ENCODE data around the gene RHOV. TPM values are rescaled to one million over a fixed set of nuclear protein-coding genes. Genes with fewer than 3 reads are reported as not detected.

RHOV gene
- total RNA-seq, 3 donors from 2014 or later = 1.6 to 6.2 (median 3.5) TPM

DNA sequence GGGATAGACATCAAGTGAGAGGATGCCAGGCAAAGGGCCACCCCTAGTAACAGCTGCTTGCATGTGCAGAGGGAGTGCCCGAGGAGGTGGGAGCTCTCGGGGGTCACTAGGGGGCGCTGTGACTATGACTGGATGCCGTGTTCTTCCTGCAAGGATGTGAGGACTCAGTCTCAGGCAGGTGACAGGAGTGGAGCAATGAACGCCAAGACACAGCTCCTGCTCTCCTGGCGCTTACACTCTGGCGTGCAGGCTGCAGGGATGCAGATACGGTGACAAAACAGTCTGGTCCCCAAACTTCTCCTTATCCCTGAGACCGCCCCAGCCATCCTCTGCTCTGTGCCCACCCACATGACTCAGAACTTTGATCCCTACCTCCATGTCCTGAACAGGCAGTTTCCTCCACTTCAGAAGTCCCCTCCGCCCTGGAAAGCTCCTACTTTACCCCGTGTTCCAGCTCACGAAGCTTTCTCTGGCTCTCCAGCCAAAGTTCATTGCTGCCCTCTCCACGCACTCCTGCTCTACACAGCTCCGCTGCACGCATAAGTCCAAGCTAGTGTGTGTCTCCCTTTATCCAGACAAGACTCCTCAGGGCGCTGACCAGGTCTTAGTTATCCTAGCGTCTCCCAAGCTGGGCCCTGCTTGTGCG, 14.7 kb downstream of the RHOV start:
- peak; percentile 74 for ATAC-seq
- Histone ChIP-seq H3K9me3 (no peaks in the 10 kb centered on the region), H3K36me3 (ENCODE audit: low read depth) (no peaks in the 10 kb centered on the region), H3K4me3 (no peak overlapping the region), H3K4me1 (ENCODE audit: low read depth) (peaks cover 26% of the 10 kb centered on the region)
- TF ChIP-seq, protein P1, sequence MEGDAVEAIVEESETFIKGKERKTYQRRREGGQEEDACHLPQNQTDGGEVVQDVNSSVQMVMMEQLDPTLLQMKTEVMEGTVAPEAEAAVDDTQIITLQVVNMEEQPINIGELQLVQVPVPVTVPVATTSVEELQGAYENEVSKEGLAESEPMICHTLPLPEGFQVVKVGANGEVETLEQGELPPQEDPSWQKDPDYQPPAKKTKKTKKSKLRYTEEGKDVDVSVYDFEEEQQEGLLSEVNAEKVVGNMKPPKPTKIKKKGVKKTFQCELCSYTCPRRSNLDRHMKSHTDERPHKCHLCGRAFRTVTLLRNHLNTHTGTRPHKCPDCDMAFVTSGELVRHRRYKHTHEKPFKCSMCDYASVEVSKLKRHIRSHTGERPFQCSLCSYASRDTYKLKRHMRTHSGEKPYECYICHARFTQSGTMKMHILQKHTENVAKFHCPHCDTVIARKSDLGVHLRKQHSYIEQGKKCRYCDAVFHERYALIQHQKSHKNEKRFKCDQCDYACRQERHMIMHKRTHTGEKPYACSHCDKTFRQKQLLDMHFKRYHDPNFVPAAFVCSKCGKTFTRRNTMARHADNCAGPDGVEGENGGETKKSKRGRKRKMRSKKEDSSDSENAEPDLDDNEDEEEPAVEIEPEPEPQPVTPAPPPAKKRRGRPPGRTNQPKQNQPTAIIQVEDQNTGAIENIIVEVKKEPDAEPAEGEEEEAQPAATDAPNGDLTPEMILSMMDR (IDR thresholded peaks at IDR 0.05) = peak; percentile 66
- DNase-seq = peak; percentile 85 to 94 (median 90)
- intact Hi-C loops (cut with DNase I, micrococcal nuclease) = loop anchor here in 1 of 2 donors (5.0 kb wide), 1 partner anchor 33 kb away; the partner anchor contains the start of gene VPS18

DNA sequence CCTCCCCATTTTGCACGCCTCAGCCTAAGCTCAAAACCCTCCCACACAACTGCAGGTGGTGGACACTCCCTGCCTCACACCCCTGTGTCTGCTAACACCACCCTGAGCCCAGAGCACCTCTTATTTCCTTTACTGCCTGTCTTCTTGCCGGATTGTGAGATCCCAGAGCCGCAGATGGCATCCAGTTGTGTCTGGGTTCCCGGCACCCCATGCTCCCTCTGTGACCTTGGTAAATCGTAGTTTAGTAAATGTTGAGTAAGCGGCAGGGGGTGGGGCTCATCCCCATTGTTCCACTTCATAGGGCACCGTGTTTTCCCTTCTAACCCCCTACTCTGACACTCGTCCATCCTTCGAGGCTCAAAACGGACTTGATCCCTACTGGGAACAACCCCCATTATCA, 15.3 kb downstream of the RHOV start:
- Histone ChIP-seq H3K9me3 (no peaks in the 10 kb centered on the region), H3K4me3 (no peak overlapping the region), H3K4me1 (ENCODE audit: low read depth) (peaks cover 26% of the 10 kb centered on the region), H3K36me3 (ENCODE audit: low read depth) (peaks cover 1% of the 10 kb centered on the region)
- intact Hi-C loops (cut with DNase I, micrococcal nuclease) = loop anchor here in 1 of 2 donors (5.0 kb wide), 1 partner anchor 34 kb away; the partner anchor contains the start of gene VPS18
- TF ChIP-seq, protein P1 (IDR thresholded peaks at IDR 0.05) = no peak
- no peak for ATAC-seq
- peak in 1 of 3 donors; percentile 39 for DNase-seq

DNA sequence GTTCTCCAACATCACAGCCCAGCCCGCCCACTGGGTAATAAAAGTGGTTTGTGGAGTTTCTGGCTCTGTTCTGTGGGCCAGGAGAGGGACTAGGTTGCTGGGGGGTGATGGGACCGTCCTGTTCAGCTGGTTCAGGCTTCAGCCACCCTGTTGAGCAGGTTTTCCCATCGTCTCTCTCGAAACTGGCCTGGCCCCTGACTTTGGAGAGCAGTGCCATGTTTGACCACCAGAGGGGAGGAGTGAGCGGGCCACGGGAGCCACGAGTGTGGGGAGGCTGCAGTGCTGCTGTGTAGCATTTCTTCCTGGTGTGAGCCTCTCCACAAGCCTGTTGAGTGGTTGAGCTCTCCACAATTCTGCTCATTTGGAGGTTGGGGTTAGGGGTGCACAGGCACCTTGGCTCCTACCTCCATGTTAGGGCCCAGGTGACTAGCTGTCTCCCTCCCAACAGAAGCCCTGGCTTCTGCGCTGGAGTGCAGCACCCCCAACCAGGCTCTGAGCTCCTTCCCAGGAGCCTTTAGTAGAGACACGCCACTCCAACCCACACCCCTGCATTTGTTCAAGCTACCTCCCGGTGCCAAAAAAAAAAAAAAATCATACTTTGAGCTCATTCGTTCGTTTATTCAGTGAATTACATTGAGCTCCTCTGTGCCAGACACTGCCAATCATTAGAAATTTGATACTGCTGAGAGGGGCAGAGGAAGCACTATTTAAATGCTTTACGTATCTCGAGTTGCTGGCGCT, 16.3 kb downstream of the RHOV start:
- Histone ChIP-seq H3K36me3 (ENCODE audit: low read depth) (peaks cover 3% of the 10 kb centered on the region), H3K9me3 (no peaks in the 10 kb centered on the region), H3K4me1 (ENCODE audit: low read depth) (peaks cover 33% of the 10 kb centered on the region), H3K4me3 (no peak overlapping the region)
- TF ChIP-seq, protein P1 (IDR thresholded peaks at IDR 0.05) = peak; percentile 93
- intact Hi-C loops (cut with DNase I, micrococcal nuclease) = loop anchor here (2.0 to 5.0 kb wide), 2 partner anchors 35 kb away; partner anchors contain the start of gene VPS18 (in 1 of the 2)
- DNase-seq (peak; percentile 81 to 94 (median 90)), ATAC-seq (peak; percentile 83)

DNA sequence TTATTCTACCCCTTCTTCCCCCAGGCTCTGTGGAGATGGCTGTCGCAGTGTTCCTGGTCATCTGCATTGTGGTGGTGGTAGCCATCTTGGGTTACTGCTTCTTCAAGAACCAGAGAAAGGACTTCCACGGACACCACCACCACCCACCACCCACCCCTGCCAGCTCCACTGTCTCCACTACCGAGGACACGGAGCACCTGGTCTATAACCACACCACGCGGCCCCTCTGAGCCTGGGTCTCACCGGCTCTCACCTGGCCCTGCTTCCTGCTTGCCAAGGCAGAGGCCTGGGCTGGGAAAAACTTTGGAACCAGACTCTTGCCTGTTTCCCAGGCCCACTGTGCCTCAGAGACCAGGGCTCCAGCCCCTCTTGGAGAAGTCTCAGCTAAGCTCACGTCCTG, 17.3 kb downstream of the RHOV start:
- intact Hi-C loops (cut with DNase I, micrococcal nuclease) = loop anchor here (2.0 to 5.0 kb wide), 2 partner anchors 36 kb away; partner anchors contain the start of gene VPS18 (in 1 of the 2)

DNA sequence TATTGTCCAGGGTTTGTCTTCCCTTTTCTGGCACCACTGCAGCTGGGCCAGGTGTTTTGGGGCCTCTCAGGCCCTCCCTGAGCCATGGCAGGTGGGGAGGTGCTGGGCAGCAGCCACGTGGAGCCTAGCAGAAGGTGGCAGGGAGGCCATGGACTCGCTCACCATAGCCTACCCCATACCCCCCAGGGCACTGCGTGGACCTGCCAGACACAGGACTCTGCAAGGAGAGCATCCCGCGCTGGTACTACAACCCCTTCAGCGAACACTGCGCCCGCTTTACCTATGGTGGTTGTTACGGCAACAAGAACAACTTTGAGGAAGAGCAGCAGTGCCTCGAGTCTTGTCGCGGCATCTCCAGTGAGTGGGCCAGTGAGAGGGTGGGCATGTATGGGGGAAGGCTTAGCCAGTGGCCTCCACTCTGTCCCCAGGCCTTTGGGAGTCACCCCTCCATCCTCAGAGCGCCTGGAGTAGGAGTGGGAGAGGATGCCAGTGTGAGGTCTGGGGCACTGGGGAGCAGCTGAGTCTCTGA, 18.3 kb downstream of the RHOV start:
- Histone ChIP-seq H3K36me3 (ENCODE audit: low read depth) (peaks cover 3% of the 10 kb centered on the region), H3K4me1 (ENCODE audit: low read depth) (peaks cover 42% of the 10 kb centered on the region), H3K4me3 (no peak overlapping the region), H3K9me3 (no peaks in the 10 kb centered on the region)
- intact Hi-C loops (cut with DNase I, micrococcal nuclease) = loop anchor here (2.0 to 5.0 kb wide), 2 partner anchors 37 kb away; partner anchors contain the start of gene VPS18 (in 1 of the 2)
- ATAC-seq = no peak
- no peak for DNase-seq
- TF ChIP-seq, protein P1 (IDR thresholded peaks at IDR 0.05) = no peak

More for the DNA sequence above, 17.3 kb downstream of the RHOV start:
- Histone ChIP-seq H3K36me3 (ENCODE audit: low read depth) (peaks cover 3% of the 10 kb centered on the region), H3K9me3 (no peaks in the 10 kb centered on the region), H3K4me3 (no peak overlapping the region), H3K4me1 (ENCODE audit: low read depth) (peaks cover 40% of the 10 kb centered on the region)
- no peak for ATAC-seq
- TF ChIP-seq, protein P1 (IDR thresholded peaks at IDR 0.05) = no peak
- DNase-seq = peak in 1 of 3 donors; percentile 20
